ENCODE data around the gene ZNF576.

Gene ZNF576

DNA sequence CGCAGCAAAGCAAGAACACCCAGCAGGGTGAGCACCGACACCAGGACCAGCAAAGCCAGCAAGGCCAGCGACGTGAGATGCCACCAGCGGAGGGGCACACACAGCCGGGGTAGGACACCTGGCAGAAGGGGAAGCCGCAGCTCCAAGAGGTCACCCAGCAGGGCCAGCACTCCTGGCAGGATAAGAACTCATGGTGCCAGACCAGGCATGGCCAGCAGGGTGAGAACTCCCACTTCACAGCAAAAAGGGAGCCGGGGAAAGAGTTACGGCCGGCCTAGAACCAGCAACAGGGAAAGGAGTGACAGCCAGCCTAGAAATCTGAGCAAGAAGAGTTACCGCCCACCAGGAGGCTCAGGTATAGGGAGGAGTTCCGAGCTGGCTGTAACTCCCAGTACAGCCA, 16.0 kb downstream of the ZNF576 start:
- no peak overlapping the region for H3K27ac ChIP-seq (ENCODE audit: low read depth, low read length)
- no peaks in the 10 kb centered on the region for H3K9me3 ChIP-seq (ENCODE audit: control insufficient read depth in 5 of 5, low read length in 5 of 5)
- H3K27me3 ChIP-seq (ENCODE audit: control insufficient read depth in 5 of 5, insufficient read depth in 4 of 5, low read length in 5 of 5), result no peaks in the 10 kb centered on the region
- peaks cover 2 to 41% (median 32%) of the 10 kb centered on the region in 5 donors for H3K36me3 ChIP-seq (ENCODE audit: control insufficient read depth in 5 of 5, insufficient read depth in 5 of 5, low read length in 5 of 5)
- no peak overlapping the region for H3K9ac ChIP-seq (ENCODE audit: low read length in 5 of 5)
- H3K4me1 ChIP-seq (ENCODE audit: control insufficient read depth in 5 of 5, insufficient read depth in 5 of 5, low read length in 5 of 5), result no peaks in the 10 kb centered on the region
- no peak overlapping the region for H3K4me3 ChIP-seq (ENCODE audit: low read depth in 1 of 5, low read length in 5 of 5)

DNA sequence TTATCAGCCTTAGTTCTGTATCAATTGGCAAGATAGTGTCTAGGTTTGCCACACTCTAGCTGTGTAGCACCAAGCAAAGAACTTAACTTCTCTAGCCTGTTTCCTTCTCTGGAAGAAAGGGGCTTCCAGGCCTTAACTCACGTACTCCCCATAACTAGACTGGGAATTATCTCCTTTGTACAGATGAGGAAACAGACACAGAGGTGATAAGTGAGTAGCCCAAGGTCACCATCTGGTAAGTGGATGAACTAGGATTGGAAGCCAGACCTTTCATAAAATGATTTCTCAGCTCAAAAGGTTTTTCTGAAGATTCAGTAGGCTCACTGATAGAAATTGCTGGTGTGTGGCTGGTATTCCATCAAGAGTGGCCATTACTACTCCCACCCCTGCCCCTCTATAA, 19.9 kb downstream of the ZNF576 start:
- peaks cover 2 to 29% (median 26%) of the 10 kb centered on the region in 5 donors for H3K36me3 ChIP-seq (ENCODE audit: control insufficient read depth in 5 of 5, insufficient read depth in 5 of 5, low read length in 5 of 5)
- H3K9ac ChIP-seq (ENCODE audit: low read length in 5 of 5), result no peak overlapping the region
- no peaks in the 10 kb centered on the region for H3K27me3 ChIP-seq (ENCODE audit: control insufficient read depth in 5 of 5, insufficient read depth in 4 of 5, low read length in 5 of 5)
- no peak overlapping the region for H3K27ac ChIP-seq (ENCODE audit: low read depth, low read length)
- peaks cover 0 to 23% (median 20%) of the 10 kb centered on the region in 5 donors for H3K4me1 ChIP-seq (ENCODE audit: control insufficient read depth in 5 of 5, insufficient read depth in 5 of 5, low read length in 5 of 5)
- no peak overlapping the region for H3K4me3 ChIP-seq (ENCODE audit: low read depth in 1 of 5, low read length in 5 of 5)
- H3K9me3 ChIP-seq (ENCODE audit: control insufficient read depth in 5 of 5, low read length in 5 of 5), result no peaks in the 10 kb centered on the region

DNA sequence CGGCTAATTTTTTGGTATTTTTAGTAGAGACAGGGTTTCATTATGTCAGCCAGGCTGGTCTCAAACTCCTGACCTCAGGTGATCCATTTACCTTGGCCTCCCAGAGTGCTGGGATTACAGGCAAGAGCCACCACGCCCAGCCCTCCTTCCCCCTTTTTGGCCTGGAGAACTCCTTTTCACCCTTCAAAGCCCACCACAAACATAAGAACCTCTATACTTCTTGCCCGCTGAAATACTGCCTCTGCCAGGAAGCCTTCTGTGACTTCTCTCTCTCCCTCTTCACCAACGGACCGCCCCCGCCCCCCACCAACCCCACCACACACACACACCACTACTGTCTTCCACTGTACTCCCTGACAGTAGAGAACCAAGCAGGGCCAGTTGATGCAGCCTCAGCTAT, 20.6 kb downstream of the ZNF576 start:
- H3K9me3 ChIP-seq (ENCODE audit: control insufficient read depth in 5 of 5, low read length in 5 of 5), result no peaks in the 10 kb centered on the region
- no peak overlapping the region for H3K27ac ChIP-seq (ENCODE audit: low read depth, low read length)
- H3K36me3 ChIP-seq (ENCODE audit: control insufficient read depth in 5 of 5, insufficient read depth in 5 of 5, low read length in 5 of 5), result peaks cover 2 to 24% (median 21%) of the 10 kb centered on the region in 5 donors
- no peaks in the 10 kb centered on the region for H3K27me3 ChIP-seq (ENCODE audit: control insufficient read depth in 5 of 5, insufficient read depth in 4 of 5, low read length in 5 of 5)
- H3K9ac ChIP-seq (ENCODE audit: low read length in 5 of 5), result no peak overlapping the region
- H3K4me1 ChIP-seq (ENCODE audit: control insufficient read depth in 5 of 5, insufficient read depth in 5 of 5, low read length in 5 of 5), result peaks cover 0 to 23% (median 20%) of the 10 kb centered on the region in 5 donors
- H3K4me3 ChIP-seq (ENCODE audit: low read depth in 1 of 5, low read length in 5 of 5), result no peak overlapping the region

DNA sequence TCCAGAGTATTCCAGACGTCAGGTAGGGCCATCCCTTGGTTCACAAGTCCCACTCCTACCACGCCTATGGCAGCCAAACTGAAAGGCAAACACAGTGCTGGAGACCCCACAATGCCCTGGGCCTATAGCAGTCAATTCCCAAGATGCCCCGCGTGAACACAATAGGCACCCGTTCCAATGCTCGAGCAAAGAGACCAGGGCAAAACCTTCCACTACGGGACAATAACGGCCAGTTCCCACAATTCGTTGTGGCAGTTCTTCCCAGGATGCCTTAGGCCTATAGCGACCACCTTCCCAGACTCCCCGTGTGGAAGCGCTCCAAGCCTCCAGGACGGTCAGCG, 22.5 kb downstream of the ZNF576 start:
- Histone ChIP-seq H3K27me3 (ENCODE audit: control insufficient read depth in 5 of 5, insufficient read depth in 4 of 5, low read length in 5 of 5) (no peaks in the 10 kb centered on the region), H3K36me3 (ENCODE audit: control insufficient read depth in 5 of 5, insufficient read depth in 5 of 5, low read length in 5 of 5) (peaks cover 1 to 5% (median 4%) of the 10 kb centered on the region in 5 donors), H3K4me3 (ENCODE audit: low read depth in 1 of 5, low read length in 5 of 5) (peak overlapping the region; percentile 92 to 98 (median 96)), H3K9ac (ENCODE audit: low read length in 5 of 5) (peak overlapping the region; percentile 84 to 99 (median 95)), H3K27ac (ENCODE audit: low read depth, low read length) (peak overlapping the region; percentile 85), H3K4me1 (ENCODE audit: control insufficient read depth in 5 of 5, insufficient read depth in 5 of 5, low read length in 5 of 5) (peaks cover 0 to 23% (median 20%) of the 10 kb centered on the region in 5 donors), H3K9me3 (ENCODE audit: control insufficient read depth in 5 of 5, low read length in 5 of 5) (no peaks in the 10 kb centered on the region)

DNA sequence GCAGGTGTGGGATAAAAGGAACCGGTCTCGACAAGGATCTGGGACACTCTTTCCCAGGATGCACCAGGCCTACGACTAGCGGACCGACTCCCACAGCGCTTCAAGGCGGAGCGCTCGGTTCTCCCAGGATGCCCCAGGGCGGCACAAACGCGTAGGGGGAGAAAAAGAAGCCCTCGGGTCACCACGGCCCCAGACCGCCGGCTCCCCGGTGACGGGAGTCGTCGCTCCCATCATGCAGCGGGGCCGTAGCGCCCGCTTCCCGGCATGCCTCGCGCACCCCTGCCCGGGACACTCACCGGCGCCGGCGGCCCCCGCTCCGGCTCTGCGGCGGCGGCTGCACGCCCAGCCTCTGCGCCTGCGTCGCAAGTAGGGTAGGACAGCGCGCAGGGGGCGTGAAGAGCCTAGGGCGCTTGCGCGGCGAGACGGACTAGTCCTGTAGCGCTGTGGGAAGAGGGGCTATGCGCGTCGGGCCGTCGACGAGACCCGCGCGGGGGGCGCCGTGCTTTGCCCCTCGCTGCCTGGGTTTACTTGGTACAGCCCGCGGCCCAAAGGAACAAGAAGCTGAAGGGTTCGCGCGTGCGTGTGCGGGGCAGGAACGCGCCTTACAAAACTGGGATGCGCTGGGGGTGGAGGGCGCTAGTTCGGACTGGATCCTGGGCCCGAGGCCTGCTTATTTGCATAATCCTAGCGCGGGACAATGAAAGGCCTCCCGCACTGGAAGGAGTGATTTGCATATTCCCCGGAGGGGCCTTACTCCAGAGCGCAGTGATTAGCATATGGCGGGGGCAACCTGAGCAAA, 23.1 kb downstream of the ZNF576 start, which contains the start of gene ZNF428:
Gene ZNF428 (minus strand): TSS at position 368 of the 799 bp plus-strand sequence. CDS start 5,325 bp downstream, outside the sequence.
- peaks cover 0 to 23% (median 20%) of the 10 kb centered on the region in 5 donors for H3K4me1 ChIP-seq (ENCODE audit: control insufficient read depth in 5 of 5, insufficient read depth in 5 of 5, low read length in 5 of 5)
- H3K9ac ChIP-seq (ENCODE audit: low read length in 5 of 5), result peak within 1 kb of the TSS; percentile 84 to 99 (median 95)
- H3K27ac ChIP-seq (ENCODE audit: low read depth, low read length), result peak within 1 kb of the TSS; percentile 85
- H3K9me3 ChIP-seq (ENCODE audit: control insufficient read depth in 5 of 5, low read length in 5 of 5), result no peaks in the 10 kb centered on the region
- peak within 1 kb of the TSS; percentile 92 to 98 (median 96) for H3K4me3 ChIP-seq (ENCODE audit: low read depth in 1 of 5, low read length in 5 of 5)
- H3K36me3 ChIP-seq (ENCODE audit: control insufficient read depth in 5 of 5, insufficient read depth in 5 of 5, low read length in 5 of 5), result peaks cover 0 to 2% (median 0%) of the 10 kb centered on the region in 5 donors
- no peaks in the 10 kb centered on the region for H3K27me3 ChIP-seq (ENCODE audit: control insufficient read depth in 5 of 5, insufficient read depth in 4 of 5, low read length in 5 of 5)

DNA sequence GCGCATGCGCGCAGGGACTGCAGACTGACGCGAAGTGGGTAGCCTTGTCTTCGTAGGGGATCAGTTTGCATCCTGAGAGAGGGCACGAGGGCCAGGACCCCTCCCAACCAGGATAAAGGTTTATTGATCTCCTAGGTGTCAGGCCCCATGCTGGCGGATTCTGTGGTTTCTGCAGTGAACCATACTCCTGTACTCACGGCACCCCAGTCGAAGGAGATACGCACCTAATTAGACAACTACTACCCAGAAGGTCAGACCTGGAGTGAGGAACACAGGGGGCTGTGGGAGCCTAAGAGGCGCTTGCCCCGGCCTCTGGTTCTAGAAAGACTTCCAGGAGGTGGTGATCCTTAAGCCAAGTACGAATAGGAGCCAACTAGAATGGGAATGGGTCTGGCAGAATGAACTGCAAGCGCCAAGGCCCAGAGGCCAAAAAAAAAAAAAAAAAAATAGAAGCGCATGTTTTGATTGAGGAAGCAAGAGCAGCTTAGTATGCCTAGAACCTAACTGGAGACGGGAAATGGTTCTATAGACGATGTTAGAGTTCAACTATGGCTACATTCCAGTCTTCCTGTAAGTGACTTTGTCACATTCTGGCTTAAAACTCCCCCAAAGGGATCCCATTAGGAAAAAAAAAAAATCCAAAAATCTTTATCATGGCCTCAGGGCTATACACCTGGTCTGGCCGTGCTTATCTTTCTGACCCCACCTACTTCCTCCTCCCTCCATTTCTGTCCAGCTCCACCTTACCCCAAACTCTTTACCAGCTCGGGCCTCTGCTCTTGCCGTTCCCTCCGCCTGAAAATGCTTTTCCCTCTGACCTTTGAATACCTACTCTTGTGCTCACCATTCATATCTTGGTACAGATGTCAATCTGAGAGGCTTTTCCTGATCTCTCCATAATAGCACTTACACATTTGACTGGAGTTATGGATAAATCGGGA, 23.9 kb downstream of the ZNF576 start:
- peak overlapping the region in 4 of 5 donors; percentile 31 to 99 (median 86) for H3K9ac ChIP-seq (ENCODE audit: low read length in 5 of 5)
- no peaks in the 10 kb centered on the region for H3K9me3 ChIP-seq (ENCODE audit: control insufficient read depth in 5 of 5, low read length in 5 of 5)
- H3K36me3 ChIP-seq (ENCODE audit: control insufficient read depth in 5 of 5, insufficient read depth in 5 of 5, low read length in 5 of 5), result peaks cover 0 to 2% (median 0%) of the 10 kb centered on the region in 5 donors
- peaks cover 0 to 26% (median 20%) of the 10 kb centered on the region in 5 donors for H3K4me1 ChIP-seq (ENCODE audit: control insufficient read depth in 5 of 5, insufficient read depth in 5 of 5, low read length in 5 of 5)
- H3K4me3 ChIP-seq (ENCODE audit: low read depth in 1 of 5, low read length in 5 of 5), result peak overlapping the region; percentile 89 to 97 (median 96)
- H3K27me3 ChIP-seq (ENCODE audit: control insufficient read depth in 5 of 5, insufficient read depth in 4 of 5, low read length in 5 of 5), result no peaks in the 10 kb centered on the region
- peak overlapping the region; percentile 85 for H3K27ac ChIP-seq (ENCODE audit: low read depth, low read length)

DNA sequence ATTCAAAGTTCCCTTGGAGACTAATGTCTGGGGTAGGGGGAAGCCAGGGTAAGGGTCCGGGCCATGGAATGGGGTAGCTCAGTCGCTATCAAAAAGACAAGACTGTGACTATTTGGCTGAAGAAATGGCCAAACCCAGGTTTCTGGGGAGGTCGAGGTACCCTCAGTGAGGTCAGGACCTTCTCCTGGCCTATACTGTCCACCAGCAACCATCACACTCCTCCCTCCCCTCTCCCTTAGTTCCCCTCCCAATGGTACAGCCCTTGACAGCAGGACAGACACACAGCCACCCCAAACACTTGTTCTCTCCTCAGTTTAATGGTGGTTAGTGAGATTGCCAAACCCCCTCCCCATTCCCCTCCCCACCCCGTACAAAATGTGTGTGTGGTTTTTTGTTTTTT, 25.7 kb downstream of the ZNF576 start:
- Histone ChIP-seq H3K36me3 (ENCODE audit: control insufficient read depth in 5 of 5, insufficient read depth in 5 of 5, low read length in 5 of 5) (no peaks in the 10 kb centered on the region), H3K27ac (ENCODE audit: low read depth, low read length) (no peak overlapping the region), H3K27me3 (ENCODE audit: control insufficient read depth in 5 of 5, insufficient read depth in 4 of 5, low read length in 5 of 5) (peaks cover 3 to 12% (median 9%) of the 10 kb centered on the region in 5 donors), H3K9ac (ENCODE audit: low read length in 5 of 5) (no peak overlapping the region), H3K4me3 (ENCODE audit: low read depth in 1 of 5, low read length in 5 of 5) (no peak overlapping the region), H3K9me3 (ENCODE audit: control insufficient read depth in 5 of 5, low read length in 5 of 5) (no peaks in the 10 kb centered on the region), H3K4me1 (ENCODE audit: control insufficient read depth in 5 of 5, insufficient read depth in 5 of 5, low read length in 5 of 5) (peaks cover 0 to 26% (median 20%) of the 10 kb centered on the region in 5 donors)

DNA sequence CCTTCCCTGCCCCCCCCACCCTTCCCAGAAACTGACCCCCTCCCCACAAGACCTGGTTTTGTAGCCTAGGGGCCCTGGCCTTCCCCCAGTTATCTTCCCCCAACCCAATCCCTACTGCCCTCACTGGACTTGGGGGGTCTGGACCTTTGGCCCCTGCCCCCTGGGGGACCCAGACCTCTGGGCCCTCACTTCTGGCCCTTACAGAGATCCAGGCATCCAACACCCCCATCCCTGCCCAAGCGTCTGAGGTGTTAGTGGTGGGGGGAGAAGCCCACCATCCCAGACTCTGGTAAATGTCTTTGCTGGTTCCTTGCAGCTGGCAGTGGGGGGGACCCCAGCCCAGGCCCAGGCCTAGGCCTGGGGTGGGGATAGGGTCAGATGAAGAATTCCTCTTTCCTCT, 26.6 kb downstream of the ZNF576 start:
- no peaks in the 10 kb centered on the region for H3K9me3 ChIP-seq (ENCODE audit: control insufficient read depth in 5 of 5, low read length in 5 of 5)
- peaks cover 3 to 15% (median 10%) of the 10 kb centered on the region in 5 donors for H3K27me3 ChIP-seq (ENCODE audit: control insufficient read depth in 5 of 5, insufficient read depth in 4 of 5, low read length in 5 of 5)
- H3K27ac ChIP-seq (ENCODE audit: low read depth, low read length), result no peak overlapping the region
- H3K4me1 ChIP-seq (ENCODE audit: control insufficient read depth in 5 of 5, insufficient read depth in 5 of 5, low read length in 5 of 5), result peaks cover 0 to 26% (median 20%) of the 10 kb centered on the region in 5 donors
- H3K9ac ChIP-seq (ENCODE audit: low read length in 5 of 5), result no peak overlapping the region
- no peaks in the 10 kb centered on the region for H3K36me3 ChIP-seq (ENCODE audit: control insufficient read depth in 5 of 5, insufficient read depth in 5 of 5, low read length in 5 of 5)
- H3K4me3 ChIP-seq (ENCODE audit: low read depth in 1 of 5, low read length in 5 of 5), result no peak overlapping the region

GRCh38 chr19:43623889-43624670, 27.7 kb downstream of the ZNF576 start:
- H3K9ac ChIP-seq (ENCODE audit: low read length in 5 of 5), result no peak overlapping the region
- peaks cover 0 to 17% (median 11%) of the 10 kb centered on the region in 5 donors for H3K4me1 ChIP-seq (ENCODE audit: control insufficient read depth in 5 of 5, insufficient read depth in 5 of 5, low read length in 5 of 5)
- no peak overlapping the region for H3K4me3 ChIP-seq (ENCODE audit: low read depth in 1 of 5, low read length in 5 of 5)
- H3K27me3 ChIP-seq (ENCODE audit: control insufficient read depth in 5 of 5, insufficient read depth in 4 of 5, low read length in 5 of 5), result peaks cover 3 to 15% (median 10%) of the 10 kb centered on the region in 5 donors
- H3K36me3 ChIP-seq (ENCODE audit: control insufficient read depth in 5 of 5, insufficient read depth in 5 of 5, low read length in 5 of 5), result no peaks in the 10 kb centered on the region
- H3K9me3 ChIP-seq (ENCODE audit: control insufficient read depth in 5 of 5, low read length in 5 of 5), result no peaks in the 10 kb centered on the region
- no peak overlapping the region for H3K27ac ChIP-seq (ENCODE audit: low read depth, low read length)

All from subcutaneous abdominal adipose tissue (tissue), 5 donors.